Activated naive CD4-positive, alpha-beta T cell treated with anti-CD3 and anti-CD28 coated beads, Interleukin-2, amount 50 U/mL, for 16 hours (primary cell): ENCODE results near the gene MTMR2.
A peak's percentile ranks its signal among the peaks of the same experiment; 100 is the strongest.

Experiments
- DNase-seq: peaks from one replicate; pipeline ENCODE4 v3.0.0-alpha.2; 2020

Gene MTMR2

GRCh38 chr11:95805869-95806268 is 118.0 kb downstream of the MTMR2 start:
- DNase-seq: no peak

GRCh38 chr11:95803973-95804372 is 119.9 kb downstream of the MTMR2 start:
- no peak for DNase-seq

GRCh38 chr11:95802806-95803205 is 121.1 kb downstream of the MTMR2 start:
- no peak for DNase-seq

- DNase-seq: no peak
Observed at GRCh38 chr11:95800438-95800837, 123.5 kb downstream of the MTMR2 start.

- no peak for DNase-seq
Observed at GRCh38 chr11:95799546-95799945, 124.4 kb downstream of the MTMR2 start.

GRCh38 chr11:95796501-95796900 is 127.4 kb downstream of the MTMR2 start:
- DNase-seq: no peak

- DNase-seq: no peak
Observed at GRCh38 chr11:95795627-95796295, 128.1 kb downstream of the MTMR2 start.

GRCh38 chr11:95794086-95794485 is 129.8 kb downstream of the MTMR2 start:
- DNase-seq: no peak

GRCh38 chr11:95793116-95793515 is 130.8 kb downstream of the MTMR2 start:
- DNase-seq: no peak

- no peak for DNase-seq
Observed at GRCh38 chr11:95792700-95793099, 131.2 kb downstream of the MTMR2 start.

- DNase-seq: no peak
Observed at GRCh38 chr11:95792200-95792599, 131.7 kb downstream of the MTMR2 start.

GRCh38 chr11:95791709-95792033 is 132.2 kb downstream of the MTMR2 start:
- DNase-seq: no peak

- peak; percentile 54 for DNase-seq
Observed at GRCh38 chr11:95790933-95791708, 132.8 kb downstream of the MTMR2 start.

GRCh38 chr11:95790123-95790932 is 133.6 kb downstream of the MTMR2 start, which contains the start of gene CEP57:
TSS of gene CEP57 (plus strand) at chr11:95790498. CDS start at chr11:95790699, 201 bp downstream.
- peak; percentile 95 for DNase-seq

GRCh38 chr11:95789506-95790122 is 134.3 kb downstream of the MTMR2 start, which contains the start of gene FAM76B:
TSS of gene FAM76B (minus strand) at chr11:95789782. CDS start at chr11:95789478, 304 bp downstream.
- peak; percentile 93 for DNase-seq

GRCh38 chr11:95788921-95789505 is 134.9 kb downstream of the MTMR2 start:
- DNase-seq: no peak
